ENCODE results near the gene ITGB5.
"Not testable (repeated sequence)": the region's sequence is repeated elsewhere in the genome, so short reads cannot be mapped to it uniquely, and the experiment has no call there.

ITGB5 gene

DNA sequence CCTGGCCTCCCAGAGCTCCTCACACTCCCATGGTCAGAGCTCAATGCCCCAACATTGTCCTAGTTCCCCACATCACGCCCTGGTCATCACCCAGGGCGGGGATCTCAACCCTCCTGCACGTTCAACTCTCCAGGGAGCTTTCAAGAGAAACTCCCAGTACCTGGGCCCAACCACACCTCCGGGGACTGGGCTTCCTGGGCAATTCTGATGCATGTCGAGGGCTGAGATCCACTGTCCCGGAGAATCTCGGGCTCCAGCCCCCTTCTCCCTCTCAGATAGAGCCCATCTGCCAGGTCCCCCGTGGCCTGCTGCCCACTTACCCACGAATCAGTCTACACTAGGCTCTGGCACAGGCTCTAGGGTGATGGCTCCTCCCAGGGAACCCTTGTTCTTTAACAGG, 117.7 kb downstream of the ITGB5 start:
- DNase-seq = no peak

GRCh38 chr3:124768812-124769211, 118.4 kb downstream of the ITGB5 start:
- DNase-seq = no peak

DNA sequence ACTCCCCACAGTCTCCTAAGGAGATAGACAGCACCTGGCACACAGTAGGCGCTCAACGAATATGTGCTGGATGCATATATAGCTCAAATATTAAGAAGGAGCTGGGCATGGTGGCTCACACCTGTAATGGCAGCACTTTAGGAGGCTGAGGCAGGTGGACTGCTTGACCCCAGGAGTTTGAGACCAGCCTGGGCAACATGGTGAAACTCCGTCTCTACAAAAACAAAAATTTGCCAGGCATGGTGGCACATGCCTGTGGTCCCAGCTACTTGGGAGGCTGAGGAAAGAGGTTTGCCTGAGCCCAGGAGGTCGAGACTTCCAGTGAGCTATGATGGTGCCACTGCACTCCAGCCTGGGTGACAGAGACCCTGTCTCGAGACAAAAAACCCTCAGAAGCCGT, 119.5 kb downstream of the ITGB5 start:
- DNase-seq = no peak

GRCh38 chr3:124767264-124767663, 119.9 kb downstream of the ITGB5 start:
- DNase-seq = no peak

DNA sequence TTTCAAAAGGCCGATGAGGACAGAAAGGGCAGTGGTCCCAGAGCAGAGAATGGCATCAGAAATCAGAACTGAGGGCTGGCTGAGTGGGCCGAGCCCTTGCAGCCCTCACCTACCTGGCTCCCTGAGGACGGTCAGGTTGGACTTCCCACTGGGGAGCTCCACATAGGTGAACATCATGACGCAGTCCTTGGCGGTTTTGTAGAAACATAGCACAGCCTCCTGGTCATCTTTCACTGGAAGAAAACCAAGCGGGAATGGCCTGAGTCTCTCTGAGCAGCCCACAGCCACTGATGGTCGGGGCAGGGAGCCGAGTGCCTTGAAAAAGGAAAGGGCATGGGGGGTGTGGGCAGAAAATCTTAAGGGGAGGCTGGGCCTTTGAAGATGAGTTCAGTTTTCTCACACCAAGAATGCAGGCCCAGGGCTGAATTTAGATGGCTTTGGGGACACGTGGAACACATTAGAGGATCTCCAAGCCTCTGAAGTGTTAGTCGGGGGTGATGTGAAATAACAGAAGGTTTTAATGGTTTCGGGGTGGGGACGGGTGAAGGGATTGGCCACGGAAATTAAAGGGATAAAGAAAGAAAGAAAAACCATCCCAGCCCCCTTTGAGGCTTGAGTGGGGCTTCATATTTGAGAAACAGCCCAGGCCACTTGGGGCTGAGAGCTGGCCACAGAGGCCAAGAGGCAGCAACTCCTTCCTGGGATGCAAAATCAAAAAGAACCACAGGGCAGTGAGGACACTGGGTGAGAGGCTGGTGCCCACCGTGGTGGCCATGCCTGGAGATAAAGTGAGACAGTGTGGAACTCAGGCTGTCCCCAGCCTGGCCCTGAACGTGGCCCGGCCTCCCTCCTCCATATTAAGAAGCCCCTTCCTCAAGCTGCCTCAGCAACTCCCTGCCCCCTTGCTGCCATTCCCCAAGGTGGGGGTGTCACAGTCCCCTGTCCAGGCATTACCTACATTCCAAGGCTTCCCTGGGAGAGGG, 120.8 kb downstream of the ITGB5 start:
- DNase-seq = no peak

DNA sequence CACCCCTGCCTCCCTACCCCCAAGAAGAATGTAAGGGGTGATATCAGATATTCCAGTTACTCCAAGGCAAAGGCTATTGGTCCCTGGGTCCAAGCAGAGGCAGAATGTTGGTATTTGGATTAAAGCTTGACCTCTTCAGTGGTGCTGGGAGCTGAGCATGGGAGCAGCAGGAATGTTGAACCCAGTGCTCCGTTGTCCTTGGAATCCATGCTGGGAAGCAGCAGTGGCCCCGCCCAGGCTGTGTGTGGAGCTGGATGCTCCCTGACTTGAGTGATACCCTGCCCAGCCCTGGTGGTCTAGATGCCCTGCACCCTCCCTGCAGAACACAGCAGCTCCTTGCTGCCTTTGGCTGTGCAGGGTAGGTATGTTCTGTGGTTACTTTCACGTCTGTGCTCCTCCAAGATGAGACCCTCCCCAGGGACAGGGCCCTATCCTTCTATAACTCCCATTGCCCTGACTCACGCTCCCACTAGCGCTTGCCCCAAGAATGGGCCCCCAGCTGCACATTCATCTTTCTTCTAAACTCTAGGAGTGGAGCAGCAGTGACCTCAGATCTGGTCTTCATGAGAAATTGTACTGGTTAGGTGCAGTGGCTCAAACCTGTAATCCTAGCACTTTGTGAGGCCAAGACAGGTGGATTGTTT, 121.8 kb downstream of the ITGB5 start:
- DNase-seq = no peak

DNA sequence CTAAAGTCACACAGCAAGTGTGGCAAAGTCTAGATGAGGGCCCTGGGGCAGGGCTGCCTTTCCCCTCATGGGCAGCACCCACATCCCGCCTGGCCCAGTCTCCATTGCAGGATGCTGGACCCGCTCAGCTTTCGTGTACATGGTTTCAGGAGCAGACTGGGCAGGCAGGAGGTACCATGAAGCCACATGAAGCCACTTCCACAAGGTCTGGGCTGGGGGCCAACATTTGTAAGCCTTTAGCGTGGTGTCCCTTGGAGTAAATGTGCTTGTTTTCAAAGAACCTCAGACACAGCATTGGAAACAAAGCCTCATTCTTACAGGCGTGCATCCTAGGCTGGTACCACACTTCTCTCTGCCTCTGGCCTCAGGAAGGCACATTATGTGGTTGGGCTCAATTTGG, 122.4 kb downstream of the ITGB5 start:
- DNase-seq = no peak

GRCh38 chr3:124763644-124764358, 123.4 kb downstream of the ITGB5 start:
- no peak for DNase-seq

DNA sequence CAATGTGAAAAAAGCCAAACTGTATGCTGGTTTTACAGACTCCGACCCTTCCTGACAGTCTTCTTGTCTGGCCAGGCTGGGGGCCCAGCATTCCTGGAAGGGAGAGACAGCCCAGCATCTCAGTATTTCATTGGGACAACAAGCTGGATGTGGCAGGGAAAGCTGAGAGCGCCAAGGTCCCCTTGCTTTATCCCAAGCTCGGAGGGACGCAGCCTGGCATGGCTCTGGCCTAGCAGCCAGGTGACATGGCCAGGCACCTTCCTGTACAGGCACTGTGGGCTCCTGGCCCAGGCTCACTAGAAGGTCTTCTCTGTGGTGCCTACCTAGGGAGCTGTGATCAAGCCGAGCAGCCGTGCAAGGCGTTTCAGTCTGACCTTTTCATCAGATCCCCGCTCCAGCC, 124.0 kb downstream of the ITGB5 start:
- DNase-seq = no peak

GRCh38 chr3:124762661-124763011, 124.5 kb downstream of the ITGB5 start:
- DNase-seq = no peak

- no peak for DNase-seq
Measured at GRCh38 chr3:124761935-124762660, 125.1 kb downstream of the ITGB5 start.

DNA sequence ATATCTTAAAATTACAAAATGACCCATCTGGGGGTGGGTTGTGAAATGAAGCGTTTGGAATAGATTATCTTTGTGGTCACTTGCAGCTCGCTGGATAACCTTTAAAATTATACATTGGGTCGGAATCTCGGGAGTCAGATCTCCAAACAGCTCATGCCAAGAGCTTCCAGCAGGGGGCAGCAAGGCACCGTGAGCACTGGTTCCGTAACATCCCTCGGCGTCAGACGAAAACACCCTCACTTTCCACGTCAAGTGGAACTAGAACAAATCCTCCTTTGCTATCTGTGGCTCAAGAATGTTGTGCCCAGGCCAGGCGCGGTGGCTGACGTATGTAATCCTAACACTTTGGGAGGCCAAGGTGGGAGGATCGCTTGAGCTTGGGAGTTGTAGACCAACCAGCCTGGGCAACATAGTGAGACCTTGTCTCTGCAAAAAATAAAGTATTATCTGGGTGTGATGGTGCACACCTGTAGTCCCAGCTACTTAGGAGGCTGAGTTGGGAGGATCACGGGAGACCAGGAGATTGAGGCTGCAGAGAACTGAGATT, 125.8 kb downstream of the ITGB5 start:
- DNase-seq = peak; percentile 77

- DNase-seq = no peak
Measured at GRCh38 chr3:124760601-124761000, 126.6 kb downstream of the ITGB5 start.

DNA sequence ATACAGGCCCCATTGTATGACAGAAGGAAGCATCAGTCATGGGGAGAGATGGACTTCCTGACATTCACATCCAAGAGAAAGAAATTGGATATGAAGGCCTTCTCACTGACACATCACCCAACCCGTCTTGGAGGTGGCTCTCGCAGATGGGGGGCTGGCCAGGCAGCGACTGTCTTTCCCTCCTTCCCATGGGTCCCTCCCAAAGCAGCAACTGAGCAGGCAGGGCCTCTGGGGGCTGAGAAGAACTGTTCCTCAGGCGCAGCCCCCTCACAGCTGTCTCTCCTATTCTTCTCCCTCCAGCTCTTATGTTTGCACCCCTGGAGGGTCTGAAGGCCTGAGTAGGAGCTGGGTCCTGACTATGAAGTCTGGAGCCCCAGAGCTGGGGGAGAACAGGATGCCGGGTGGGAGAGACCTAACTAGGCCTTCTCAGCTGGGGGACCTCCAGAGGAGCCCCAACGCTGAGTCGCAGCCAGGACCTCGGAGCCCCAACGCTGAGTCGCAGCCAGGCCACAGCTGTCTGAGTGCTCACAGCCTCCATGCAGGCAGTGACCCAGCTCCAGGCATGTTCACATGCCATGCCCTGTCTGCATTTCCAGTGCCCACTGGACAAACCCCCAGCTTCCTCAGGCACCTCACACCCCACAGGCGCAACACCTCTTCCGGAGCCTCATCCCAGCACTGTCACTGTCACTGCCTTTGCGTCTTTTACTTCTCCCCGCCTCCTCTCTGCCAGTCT, 127.3 kb downstream of the ITGB5 start:
- DNase-seq = no peak

DNA sequence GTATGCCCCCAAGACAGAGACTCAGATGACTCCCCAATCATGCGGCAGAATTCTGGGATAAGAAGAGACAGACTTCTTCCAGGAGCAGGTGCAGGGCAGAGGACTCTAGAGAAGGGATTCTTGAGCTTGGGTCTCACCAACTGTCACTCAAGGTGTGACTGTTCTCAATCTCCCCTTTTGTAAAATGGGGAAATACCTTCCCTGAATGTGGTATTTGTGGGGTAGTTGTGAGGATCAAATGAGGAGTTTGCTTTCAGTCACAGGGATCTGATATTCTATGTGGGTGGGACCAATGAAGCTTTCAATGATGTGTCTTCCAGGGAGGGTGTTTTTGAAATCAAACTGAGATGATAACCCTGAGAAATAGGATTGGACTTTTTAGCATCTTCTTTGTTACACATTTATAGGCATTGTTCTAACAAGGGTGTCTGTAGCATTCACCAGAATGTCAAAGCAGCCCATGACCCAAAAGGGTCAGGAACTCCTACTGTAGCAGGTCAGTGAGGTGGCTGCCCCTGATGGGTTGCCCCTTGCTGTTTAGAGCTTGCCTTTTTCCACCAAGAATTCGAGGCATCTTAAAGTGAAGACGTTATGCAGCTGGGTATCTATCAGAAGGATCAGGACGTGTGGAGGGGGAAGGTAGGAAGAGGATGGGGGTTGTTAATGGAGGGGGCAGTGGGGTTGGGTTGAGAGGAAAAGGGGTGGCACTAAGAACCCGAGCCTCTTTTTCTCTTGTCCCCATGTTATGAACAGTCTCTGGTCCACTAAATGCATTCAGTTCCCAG, 128.1 kb downstream of the ITGB5 start:
- no peak for DNase-seq

GRCh38 chr3:124757926-124758325, 129.2 kb downstream of the ITGB5 start:
- not testable (repeated sequence) for DNase-seq

GRCh38 chr3:124752051-124752450, 135.1 kb downstream of the ITGB5 start:
- no peak for DNase-seq

- DNase-seq = no peak
Measured at GRCh38 chr3:124751501-124751900, 135.7 kb downstream of the ITGB5 start.

DNA sequence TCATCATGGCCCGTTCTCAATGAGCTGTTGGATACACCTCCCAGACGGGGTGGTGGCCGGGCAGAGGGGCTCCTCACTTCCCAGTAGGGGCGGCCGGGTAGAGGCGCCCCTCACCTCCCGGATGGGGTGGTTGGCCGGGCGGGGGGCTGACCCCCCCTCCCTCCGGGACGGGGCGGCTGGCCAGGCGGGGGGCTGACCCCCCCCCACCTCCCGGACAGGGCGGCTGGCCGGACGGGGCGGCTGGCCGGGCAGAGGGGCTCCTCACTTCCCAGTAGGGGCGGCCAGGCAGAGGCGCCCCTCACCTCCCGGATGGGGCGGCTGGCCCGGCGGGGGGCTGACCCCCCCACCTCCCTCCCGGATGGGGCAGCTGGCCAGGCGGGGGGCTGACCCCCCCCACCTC, 137.3 kb downstream of the ITGB5 start:
- not testable (repeated sequence) for DNase-seq

DNA sequence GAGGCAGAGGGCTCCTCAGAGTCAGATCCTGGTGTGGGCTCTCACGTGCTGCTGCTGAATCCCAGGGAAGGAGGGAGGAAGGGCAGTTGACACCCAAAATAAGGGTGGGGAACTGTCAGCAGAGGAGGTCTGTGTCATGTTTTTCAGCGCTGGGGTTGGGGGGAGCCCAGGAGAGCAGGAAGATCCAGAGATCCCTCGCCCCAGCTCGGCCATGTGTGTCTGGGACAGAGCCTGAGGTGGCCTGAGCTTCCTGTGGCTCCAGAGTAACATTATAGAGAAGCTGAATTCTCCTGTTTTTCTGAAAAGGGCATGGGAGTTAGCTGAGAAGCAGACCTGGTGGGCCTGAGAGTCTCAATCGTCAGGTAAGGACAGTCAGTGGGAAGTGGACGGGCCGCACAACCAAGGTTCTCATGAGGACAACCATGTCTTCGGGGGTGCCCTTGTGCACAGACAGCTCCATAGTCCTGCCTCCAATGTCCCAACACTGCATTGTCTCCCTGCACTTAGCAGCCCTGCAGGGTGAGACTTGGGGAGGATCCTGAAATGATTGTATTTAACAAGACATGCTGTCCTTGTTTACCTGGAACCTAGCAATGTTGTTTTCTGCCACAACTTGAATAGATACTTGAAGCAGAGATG, 138.5 kb downstream of the ITGB5 start:
- DNase-seq = no peak

Measured in KG1 (cell line).